Brain pericyte (primary cell): ENCODE measurements around the gene ZNF804A.

Experiments used
- DNase-seq: peaks from one replicate; pipeline ENCODE4 v3.0.0-alpha.2; 2012; ENCODE audit warnings: low read depth, low spot score

The ZNF804A gene

GRCh38 chr2:184936761-184937160 is 338.4 kb downstream of the ZNF804A start:
- no peak for DNase-seq

DNA sequence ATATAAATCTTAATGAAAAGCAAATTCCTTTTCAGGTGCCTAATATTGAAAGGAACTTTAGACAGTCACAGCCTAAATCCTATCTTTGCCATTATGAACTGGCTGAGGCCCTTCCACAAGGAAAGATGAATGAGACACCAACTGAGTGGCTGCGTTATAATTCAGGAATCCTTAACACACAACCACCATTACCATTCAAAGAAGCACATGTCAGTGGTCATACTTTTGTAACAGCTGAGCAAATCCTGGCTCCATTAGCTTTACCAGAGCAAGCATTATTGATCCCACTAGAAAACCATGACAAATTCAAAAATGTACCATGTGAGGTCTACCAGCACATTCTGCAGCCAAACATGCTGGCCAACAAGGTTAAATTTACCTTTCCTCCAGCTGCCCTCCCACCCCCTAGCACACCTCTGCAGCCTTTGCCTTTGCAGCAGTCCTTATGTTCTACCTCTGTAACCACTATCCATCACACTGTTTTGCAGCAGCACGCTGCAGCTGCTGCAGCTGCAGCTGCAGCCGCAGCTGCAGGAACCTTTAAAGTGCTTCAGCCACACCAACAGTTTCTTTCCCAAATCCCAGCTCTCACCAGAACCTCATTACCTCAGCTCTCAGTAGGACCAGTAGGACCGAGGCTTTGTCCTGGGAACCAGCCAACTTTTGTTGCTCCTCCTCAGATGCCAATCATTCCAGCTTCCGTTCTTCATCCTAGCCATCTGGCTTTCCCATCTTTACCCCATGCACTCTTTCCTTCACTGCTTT is 340.1 kb downstream of the ZNF804A start:
- DNase-seq: no peak

- DNase-seq: no peak
Measured at GRCh38 chr2:184945326-184945725, 347.0 kb downstream of the ZNF804A start.

GRCh38 chr2:184945824-184946223 is 347.5 kb downstream of the ZNF804A start:
- no peak for DNase-seq

DNA sequence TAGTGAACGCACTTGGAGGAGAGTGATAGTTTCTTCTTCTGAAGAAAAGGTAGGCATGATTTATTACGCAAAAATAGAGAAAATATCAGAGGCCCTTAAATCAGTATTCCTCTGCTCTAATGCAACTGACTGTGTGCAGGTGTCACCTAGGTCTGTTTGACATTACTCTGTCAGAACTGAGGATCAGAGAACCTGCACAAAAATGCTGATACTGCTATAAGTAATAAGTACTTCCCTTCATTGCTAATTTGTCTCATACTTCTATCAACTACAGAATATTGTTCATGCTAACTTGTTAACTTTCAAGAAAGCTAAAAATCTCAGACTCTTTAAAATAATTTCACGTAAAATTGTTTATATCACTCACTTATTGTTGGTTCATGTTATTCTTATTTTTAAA is 358.5 kb downstream of the ZNF804A start:
- no peak for DNase-seq

- no peak for DNase-seq
Measured at GRCh38 chr2:184971546-184972068, 373.3 kb downstream of the ZNF804A start.
